Stimulated activated naive CD4-positive, alpha-beta T cell (primary cell): ENCODE results near the gene PDE9A.

Experiments
- DNase-seq, 6 experiments: peaks; one replicate each; lab custom pipeline; 2025; lab: John Stamatoyannopoulos, UW

Gene PDE9A

GRCh38 chr21:42657676-42658319, 4.4 kb downstream of the PDE9A start:
- DNase-seq: no peak

GRCh38 chr21:42658320-42659105, 5.1 kb downstream of the PDE9A start:
- no peak for DNase-seq

- no peak for DNase-seq
These were observed 6.1 kb downstream of the PDE9A start for GRCh38 chr21:42659416-42660117.

GRCh38 chr21:42660118-42660470, 6.7 kb downstream of the PDE9A start:
- no peak for DNase-seq

- DNase-seq: no peak
These were observed 8.4 kb downstream of the PDE9A start for GRCh38 chr21:42661688-42662429.

- DNase-seq: no peak
These were observed 9.2 kb downstream of the PDE9A start for GRCh38 chr21:42662430-42663199.

GRCh38 chr21:42663200-42663750, 9.9 kb downstream of the PDE9A start:
- no peak for DNase-seq

GRCh38 chr21:42663860-42664535, 10.6 kb downstream of the PDE9A start:
- no peak for DNase-seq

GRCh38 chr21:42664614-42665013, 11.2 kb downstream of the PDE9A start:
- no peak for DNase-seq

GRCh38 chr21:42665026-42665425, 11.6 kb downstream of the PDE9A start:
- no peak for DNase-seq

- no peak for DNase-seq
These were observed 12.1 kb downstream of the PDE9A start for GRCh38 chr21:42665484-42665883.

- DNase-seq: peak in 4 of 6 experiments; percentile 16 to 33 (median 28)
These were observed 12.8 kb downstream of the PDE9A start for GRCh38 chr21:42666023-42666747.

GRCh38 chr21:42666925-42667324, 13.5 kb downstream of the PDE9A start:
- DNase-seq: no peak

- no peak for DNase-seq
These were observed 15.0 kb downstream of the PDE9A start for GRCh38 chr21:42668298-42668992.

- no peak for DNase-seq
These were observed 15.6 kb downstream of the PDE9A start for GRCh38 chr21:42669041-42669440.

GRCh38 chr21:42670058-42670880, 16.8 kb downstream of the PDE9A start:
- DNase-seq: no peak

- DNase-seq: no peak
These were observed 17.5 kb downstream of the PDE9A start for GRCh38 chr21:42670884-42671283.

GRCh38 chr21:42671778-42672593, 18.6 kb downstream of the PDE9A start:
- DNase-seq: no peak
